ENCODE data around the gene HEATR5B.
"Not testable (repeated sequence)": the region's sequence is repeated elsewhere in the genome, so short reads cannot be mapped to it uniquely, and the experiment has no call there.

GRCh38 chr2:36936526-36936925, 147.6 kb downstream of the HEATR5B start:
- not testable (repeated sequence) for TF ChIP-seq CTCF (conservative IDR thresholded peaks at IDR 0.05; ENCODE audit: low read depth, low read length); POLR2A (IDR thresholded peaks at IDR 0.05; ENCODE audit: low read depth, low read length); FOS (IDR thresholded peaks at IDR 0.05; ENCODE audit: low read depth, low read length); NFE2L2 (IDR thresholded peaks at IDR 0.05; ENCODE audit: low read depth, low read length); SMC3 (IDR thresholded peaks at IDR 0.05; ENCODE audit: low read depth, low read length); CEBPB (IDR thresholded peaks at IDR 0.05; ENCODE audit: low read depth, low read length); RFX5 (IDR thresholded peaks at IDR 0.05; ENCODE audit: low read depth, low read length); RCOR1 (IDR thresholded peaks at IDR 0.05; ENCODE audit: insufficient replicate concordance, low read length); RAD21 (IDR thresholded peaks at IDR 0.05; ENCODE audit: low read length); BHLHE40 (IDR thresholded peaks at IDR 0.05; ENCODE audit: low read depth, low read length); MXI1 (IDR thresholded peaks at IDR 0.05; ENCODE audit: borderline replicate concordance, low read depth, low read length)
- TF ChIP-seq, protein P1, sequence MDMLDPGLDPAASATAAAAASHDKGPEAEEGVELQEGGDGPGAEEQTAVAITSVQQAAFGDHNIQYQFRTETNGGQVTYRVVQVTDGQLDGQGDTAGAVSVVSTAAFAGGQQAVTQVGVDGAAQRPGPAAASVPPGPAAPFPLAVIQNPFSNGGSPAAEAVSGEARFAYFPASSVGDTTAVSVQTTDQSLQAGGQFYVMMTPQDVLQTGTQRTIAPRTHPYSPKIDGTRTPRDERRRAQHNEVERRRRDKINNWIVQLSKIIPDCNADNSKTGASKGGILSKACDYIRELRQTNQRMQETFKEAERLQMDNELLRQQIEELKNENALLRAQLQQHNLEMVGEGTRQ (IDR thresholded peaks at IDR 0.05; ENCODE audit: low read depth, low read length), result not testable (repeated sequence)
- TF ChIP-seq MAFK (IDR thresholded peaks at IDR 0.05; ENCODE audit: low read depth, low read length), result peak; percentile 58
